ENCODE results near the gene HPCA.

Gene HPCA

DNA sequence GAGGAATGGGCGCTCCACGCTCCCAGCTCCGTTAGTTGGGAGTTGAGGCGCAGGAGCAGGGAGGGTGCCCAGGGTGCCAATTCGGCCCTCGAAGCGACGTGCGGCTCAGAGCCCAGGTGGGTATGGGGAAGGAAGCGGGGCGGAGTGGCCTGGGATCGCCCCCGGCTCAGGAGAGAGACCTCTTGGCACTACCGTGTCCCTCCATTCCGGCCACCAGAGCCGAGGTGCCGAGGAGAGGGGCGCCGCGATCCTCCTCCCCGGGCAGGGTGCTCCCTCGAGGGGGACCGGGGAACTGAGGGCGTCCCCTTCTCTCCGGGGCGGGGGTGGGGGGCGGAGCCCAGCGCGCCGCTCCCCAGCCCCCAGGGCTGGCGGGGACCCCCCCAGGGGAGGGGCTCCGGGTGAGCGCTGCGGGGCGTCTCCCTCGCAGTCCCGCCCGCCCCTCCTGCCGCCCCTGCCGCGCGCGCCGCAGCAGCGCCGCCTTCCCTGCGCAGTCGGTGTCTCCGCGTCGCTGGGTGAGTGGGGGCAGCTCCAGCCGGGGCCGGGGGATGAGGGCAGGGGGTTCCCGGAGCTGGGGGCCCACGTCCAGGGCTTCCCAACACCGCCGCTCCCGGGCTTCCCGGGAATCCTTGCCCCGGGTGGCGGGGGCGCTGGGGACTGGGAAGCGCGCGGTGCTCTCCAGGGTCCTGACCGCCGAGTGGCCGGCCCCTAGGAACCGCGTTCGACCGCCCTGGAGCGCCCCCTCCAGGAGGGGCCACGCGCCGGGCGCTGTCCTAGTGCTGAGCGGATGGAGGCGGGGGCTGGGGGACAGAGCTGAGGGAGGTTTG lies at the start of gene HPCA:
Gene HPCA, plus strand, starts transcription at position 488 of the 824 bp plus-strand sequence. CDS start 2,408 bp downstream, outside the sequence.
- peak; percentile 24 for DNase-seq (ENCODE audit: low read depth)

DNA sequence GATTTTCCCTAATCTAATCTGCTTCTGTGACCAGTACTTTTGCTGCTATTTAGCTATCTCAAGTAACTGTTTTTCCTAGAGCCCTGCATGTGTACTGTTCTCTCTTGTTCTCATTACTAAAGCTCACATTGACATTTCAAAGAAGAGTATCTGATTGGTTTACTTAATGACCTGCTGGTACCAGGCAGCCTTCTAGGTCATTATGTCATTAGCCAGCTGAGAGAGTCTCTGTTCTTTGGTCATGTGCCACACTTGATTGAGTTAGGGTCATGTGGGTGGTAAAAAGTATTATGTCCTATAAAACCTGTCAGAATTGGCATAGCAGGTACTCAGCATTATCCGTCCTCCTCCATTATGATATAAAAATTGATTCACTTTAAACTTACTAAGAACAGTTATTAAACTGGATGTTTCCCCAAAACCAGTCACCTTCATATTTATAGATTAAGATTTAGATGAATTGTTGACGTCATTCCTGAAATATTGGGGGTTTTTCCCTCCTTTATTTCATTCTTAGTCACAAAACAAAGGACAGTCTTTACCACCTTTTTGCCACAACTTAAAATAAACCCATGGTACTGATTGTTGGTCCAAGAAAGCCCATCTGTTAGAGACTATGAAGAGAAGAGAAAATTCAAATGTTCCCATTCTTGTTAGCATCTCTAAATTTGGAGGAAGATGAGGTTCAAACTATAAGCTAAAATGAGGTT lies 37.8 kb upstream of the HPCA start:
- DNase-seq (ENCODE audit: low read depth) = no peak

DNA sequence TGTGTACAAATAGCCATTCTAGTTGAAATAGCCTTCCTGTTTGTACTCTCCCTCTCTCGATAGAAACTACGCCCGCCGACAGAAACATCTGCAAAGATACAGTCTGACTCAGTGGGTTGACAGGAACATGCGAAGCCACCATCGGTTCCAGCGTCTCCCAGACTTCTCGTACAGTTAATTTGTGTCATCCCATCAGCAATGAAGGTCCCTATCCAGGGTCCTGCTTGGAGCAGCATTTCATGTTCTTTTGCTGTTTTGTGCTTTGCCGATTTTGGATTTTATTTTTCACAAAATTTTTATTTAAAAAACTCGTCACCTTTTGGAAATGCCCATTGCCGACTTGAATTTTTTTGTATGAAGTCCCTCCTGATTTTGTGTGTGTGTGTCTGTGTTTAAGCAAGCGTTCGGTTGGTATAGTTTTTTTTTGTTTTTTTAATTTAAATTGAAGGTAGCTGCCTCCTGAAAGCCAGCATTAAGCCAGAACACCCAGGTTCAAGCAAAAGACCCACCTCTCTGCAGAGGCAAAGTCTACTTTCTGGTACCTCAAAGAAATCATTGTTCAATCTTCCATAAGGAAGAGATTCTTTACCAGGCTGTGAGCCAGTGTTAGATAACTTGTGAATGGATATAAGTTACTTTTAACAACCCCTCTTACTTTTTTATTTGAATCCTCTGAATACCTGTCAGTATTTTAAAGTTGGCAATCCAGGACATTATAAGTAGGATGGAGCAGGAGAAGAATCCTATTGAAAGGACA lies 30.3 kb upstream of the HPCA start:
- no peak for DNase-seq (ENCODE audit: low read depth)

DNA sequence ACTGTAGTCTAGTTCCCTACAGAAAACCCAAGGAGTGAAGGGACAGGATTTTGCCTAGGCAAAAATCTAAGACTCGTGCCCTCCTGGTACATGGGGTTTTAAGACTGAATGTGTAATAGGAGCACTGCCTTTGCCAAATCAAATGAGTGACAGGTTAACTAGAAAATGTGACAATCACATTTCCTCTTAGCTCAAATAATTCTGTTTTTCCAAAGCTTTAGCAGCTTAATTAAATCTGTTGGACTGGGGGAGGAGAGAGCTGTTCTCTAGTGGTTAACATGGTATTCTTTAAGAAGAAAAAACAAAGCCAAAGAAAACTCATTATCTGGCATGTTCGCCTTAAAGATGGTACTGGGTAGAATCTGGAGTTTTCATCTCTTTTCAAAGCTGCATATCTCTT lies 28.2 kb upstream of the HPCA start:
- no peak for DNase-seq (ENCODE audit: low read depth)

DNA sequence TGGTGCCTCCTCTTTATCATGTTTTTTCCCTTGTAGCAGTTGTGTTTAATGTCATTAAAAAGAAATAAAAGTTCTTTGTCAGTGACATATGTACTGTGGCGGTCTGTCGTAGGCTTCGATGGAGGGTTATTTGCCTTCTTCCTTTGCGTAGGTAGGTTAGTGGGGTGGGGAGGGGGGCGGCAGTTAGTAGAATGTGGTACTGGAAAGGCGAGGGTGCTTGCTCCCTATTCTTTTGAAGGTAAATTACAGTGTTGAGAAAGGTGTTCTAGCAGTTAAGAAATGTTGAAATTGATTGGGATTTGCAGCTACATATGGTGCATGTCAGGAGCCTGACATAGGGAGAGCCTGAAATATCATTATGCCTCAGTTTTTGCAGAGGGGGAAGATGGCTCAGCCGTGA lies 27.5 kb upstream of the HPCA start:
- DNase-seq (ENCODE audit: low read depth) = no peak

DNA sequence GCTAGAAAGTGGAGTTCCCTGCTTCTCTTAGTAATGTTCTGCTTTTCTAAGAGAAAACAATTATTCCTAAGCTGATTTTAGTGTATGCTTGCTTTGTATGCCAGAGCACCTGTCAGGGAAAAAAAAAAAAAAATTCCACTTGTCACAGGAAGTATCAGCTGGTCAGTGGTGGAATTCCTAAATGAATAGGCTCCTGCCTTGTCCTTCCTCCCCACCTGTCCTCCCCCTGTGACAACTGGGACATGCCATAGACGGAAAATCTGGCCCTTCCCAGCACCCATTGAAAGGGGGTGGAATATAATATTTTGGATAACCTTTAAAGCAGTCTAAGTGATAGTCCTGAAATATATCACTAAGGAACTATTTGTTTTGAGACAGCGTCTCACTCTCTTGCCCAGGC lies 26.4 kb upstream of the HPCA start:
- DNase-seq (ENCODE audit: low read depth) = no peak

DNA sequence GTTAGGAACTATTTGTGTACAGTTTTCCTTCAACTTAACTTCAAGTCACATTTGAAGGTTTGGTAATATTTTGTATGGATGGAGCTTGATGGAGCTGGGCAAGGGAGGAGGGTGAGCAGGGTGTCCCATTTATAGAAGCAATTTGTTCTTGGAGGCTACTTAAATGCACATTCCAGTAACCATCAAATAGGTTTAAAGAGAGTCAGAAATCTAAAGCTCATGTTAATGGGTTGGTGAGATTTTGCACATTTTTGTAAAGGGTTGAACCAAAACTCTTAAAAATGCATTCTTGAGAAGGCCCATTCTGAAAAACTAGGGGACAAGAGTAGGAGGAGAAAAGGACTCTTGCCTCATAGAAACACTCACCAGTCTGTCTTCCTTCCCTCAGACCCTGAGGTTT lies 25.7 kb upstream of the HPCA start:
- DNase-seq (ENCODE audit: low read depth) = no peak

DNA sequence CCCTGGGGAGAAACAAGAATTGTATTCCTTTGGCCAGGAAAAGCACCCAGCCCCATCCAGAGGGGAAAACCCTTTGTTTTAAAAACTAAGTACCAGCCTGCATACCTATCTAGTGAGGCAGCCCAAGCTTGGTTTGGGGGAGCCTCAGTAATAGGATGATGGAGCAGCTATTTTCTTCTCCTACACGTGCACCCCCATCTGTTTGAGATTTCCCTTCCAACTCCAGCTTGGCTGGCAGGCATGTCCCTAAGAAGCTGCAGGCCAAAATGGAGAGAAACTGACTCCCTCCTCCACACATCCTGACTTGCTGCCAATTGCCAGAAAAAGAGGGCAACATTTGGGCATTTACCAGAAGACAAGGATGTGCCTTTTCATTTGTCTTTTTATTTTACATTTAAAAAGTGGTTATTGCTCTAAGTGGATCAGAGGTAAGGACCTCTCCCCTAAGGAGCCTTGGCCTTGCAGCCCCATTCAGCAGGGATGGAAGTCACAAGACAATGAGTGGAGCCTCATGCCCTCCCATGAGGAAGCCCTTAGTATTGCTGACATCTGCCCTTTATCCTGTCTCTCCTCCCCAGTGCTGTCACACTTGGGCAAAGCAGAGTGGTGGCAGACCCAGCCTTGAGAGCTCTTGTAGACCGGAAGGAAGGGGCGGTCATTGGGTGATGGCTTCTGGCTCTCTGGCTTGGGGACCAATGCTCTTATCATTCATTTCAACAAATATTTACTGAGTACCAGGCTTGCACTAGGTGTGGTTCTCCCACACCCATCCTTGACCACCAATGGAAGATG lies 24.2 kb upstream of the HPCA start:
- DNase-seq (ENCODE audit: low read depth) = peak; percentile 19

DNA sequence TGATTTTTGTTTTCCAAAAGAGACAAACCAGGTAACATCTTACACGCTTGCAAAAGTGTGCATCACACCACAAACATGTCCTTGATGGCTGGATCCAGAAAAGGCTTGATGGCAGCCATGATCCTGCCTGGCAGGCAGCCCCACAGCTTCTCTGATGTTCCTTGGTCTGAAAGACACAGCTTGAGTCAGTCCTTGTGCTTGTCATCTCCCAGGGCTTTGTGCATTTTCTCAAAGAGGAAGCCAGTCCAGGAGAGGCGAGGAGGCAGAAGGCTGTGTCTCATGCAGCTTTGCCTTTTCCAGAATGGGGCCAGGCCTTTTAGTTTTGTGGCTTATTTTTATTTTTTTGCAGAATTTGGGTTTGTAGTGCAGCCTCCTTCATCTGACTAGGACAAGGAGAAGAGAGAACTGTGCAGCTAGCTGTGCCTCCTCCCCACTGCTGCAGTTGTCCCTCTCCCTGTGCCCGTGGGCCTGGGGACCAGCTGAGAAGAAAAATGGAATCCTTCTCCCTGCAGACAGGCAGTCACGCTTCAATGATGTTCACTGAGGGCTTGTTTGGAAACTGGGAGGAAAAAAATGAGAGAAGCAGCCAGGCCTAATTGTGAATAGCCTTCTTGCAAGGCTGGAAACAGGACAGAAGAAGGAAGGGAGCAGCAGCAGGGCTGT lies 22.9 kb upstream of the HPCA start:
- no peak for DNase-seq (ENCODE audit: low read depth)

DNA sequence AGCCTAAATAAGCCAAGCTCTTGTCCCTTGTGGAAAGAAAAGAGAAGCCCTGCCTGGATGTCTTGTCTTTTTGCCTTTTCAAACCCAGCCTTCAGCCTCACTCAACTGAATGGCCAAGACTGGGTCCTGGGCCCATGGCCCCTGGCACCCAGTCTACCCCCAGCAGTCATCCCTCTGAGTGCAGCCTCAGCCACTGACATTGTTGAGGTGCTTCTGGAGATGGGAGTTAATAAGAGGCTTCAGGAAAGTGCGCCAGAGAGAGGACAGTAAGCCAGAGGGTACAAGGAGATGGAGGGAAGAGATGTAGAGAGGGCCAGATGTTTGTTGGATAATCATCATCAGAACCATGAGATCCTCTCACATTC lies 22.4 kb upstream of the HPCA start:
- no peak for DNase-seq (ENCODE audit: low read depth)

DNA sequence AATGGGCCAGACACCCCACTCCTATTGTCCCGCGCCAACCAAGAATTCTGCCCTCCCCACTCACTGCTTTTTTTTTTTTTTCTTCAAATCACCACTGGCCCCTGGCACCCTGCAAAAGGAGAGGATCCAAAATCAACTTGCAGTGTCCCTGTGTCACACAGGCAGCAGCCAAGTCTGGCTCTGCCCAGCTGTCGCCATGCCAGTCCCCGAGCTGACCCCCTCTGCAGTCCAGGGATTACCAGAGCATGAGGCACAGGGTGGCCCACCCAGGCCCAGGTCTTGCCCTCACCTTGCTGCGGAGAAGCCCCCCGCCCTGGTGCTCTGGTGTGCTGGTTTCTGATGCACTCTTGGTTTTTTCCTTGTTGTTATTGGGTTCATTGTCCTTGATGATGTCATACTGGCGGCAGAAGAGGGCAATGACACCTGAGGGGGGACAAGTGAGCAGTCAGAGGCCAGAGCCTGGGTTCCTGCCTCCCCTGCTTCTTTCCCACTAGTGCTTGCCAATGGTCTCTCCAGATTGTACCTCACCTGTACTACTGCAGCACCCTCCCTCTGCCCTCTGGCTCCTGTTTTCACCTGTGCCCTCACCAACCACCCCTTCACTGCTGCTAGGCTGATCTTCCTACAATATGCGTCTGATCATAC lies 21.8 kb upstream of the HPCA start:
- DNase-seq (ENCODE audit: low read depth) = no peak

DNA sequence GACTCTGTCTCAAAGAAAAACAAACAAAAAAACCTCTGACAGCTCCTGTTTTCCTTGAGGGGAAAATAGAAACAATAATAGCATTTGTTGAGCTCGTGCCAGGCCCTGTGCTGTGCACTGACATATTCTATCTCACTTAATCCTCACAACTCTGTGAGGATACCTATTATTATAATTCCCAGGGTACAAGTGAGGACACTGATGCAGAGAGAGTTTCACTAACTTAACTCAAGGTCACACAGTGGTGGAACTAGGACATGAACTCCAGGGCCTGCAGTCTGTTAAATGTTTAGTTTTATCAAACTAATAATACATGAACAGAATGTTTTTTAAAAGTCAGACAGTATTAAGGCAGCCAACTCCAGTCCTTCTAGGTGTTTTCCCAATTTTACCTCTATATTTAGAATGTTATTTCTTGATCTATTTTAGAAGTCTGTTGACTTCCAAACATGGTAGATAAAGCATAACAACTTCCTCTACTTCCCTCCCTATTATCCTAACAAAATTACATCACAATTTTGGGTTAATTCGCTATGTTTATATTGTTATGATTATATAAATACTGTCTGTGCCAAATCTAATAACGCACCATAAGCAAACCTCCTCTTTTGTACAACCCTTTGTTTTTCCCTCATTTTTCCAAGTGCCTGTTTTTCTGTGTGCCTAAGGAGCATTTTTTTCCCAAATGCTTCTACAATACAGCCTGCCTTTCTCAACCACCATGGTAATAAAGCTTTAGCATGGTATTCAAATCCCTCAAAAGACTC lies 20.5 kb upstream of the HPCA start:
- DNase-seq (ENCODE audit: low read depth) = no peak

DNA sequence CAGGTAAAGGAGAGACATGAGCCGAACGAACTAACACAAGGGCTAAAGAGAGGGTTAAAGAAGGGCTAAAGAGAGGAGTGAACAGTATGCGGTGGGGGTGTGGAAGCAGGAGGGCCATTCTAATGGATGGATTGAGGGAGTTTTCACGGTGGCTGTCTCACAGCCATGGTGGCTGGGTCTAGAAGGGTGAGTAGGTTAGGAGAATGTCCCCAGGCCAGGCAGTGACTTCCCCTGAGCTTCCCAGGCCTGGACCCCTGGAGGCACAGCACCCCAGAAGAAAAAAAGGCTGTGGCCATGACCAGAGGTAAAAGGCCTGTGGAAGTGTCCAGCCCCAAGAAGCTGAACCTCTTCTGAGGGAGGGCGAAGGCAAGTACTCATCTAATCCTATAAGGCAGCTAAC lies 19.1 kb upstream of the HPCA start:
- no peak for DNase-seq (ENCODE audit: low read depth)

DNA sequence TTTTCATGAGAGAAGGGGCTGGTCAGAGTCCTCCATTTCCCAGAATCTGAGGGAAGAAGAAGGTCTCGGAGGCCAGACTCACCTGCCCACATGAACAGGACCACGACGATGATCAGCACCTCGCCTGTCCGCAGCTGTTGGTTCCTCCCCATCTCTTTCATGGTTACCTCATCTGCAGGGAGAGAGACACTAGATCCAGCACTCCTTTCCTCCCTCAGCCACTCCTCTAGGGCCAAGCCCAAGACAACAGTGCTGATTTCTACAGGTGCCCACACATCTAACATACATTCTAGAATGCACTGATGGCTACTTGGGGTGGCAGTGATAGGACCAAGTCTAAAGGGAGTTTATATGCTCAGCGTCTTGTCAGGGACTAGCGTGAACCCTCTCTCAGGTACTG lies 18.6 kb upstream of the HPCA start:
- no peak for DNase-seq (ENCODE audit: low read depth)

DNA sequence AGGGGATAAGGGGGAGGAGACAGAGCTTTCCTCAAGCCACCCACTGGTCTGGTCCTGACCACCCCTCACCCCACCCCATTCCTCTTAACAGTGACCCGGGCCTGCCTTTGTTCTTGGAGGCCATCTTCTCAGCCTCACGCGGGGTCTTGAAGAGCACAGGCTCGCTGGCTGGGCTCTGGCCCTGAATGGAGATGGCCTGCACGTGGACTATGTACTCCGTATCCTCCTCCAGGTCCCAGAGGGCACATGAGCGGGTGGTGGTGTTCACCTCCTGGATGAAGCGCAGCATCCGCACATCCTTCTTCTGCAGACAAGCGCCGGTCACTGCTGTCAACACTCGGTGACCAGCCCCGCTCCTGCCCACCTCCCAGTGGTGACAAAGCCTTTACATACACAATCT lies 18.2 kb upstream of the HPCA start:
- DNase-seq (ENCODE audit: low read depth) = no peak

DNA sequence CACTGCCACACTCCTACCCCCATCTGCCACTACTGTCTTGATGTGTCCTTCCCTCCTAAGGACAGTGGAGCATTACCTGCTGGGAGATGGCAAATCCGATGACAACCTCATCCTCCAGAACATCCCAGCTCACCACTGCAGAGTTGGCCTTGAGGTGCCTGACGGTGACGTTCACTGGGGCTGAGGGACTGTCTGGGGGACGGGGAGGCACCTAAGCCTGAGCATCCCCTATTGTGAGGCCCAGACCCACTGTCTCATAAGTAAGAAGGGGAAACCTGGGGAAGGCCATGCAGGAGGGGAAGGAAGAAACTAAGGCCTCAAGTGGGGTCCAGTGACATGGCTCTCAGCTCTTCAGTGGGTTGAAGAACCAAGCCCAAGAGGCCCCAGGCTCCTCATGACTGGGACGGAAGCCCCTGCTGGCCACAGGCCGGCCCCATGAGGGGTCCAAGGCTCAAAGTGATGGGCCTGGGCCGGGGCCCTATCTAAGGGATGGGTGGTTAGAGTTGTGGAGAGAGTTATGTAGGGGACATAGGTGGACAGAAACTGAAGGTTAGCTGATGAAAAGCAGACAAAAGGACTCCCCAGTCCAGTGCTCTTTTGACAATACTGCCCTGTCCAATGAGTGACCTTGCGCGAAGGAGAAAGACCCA lies 17.4 kb upstream of the HPCA start:
- DNase-seq (ENCODE audit: low read depth) = no peak

DNA sequence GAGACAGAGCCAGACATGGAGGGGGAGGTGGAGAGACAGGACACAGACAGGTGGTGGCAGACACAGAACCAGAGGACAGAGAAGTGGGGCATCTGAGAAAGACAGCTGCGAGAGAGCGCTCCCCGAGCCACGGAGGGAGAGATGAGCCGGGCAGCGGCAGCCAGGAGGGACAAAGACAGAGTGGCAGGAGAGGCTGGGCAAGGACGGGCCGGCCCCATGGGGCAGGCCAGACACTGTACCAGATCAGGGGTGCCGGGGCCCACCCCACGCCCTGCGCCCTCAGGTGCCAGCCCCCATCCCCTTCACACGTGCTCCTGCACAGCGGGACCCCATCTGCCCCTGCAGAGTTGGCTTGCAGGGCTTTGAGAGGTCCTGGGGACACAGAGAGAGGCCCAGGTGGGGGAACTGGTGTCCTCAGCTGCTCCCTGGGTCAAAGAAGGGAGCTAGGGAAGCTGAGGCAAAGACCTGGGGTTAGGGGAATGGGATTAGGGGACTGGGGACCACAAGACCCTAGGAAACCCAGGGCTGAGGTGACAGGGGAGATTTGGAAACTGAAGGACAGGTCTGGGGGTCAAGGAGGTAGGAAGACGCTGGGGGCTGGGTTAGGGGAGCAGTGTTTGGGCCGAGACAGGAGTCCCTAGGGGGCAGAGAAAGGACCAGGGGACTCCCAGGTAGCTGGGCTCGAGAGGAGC lies 16.2 kb upstream of the HPCA start:
- no peak for DNase-seq (ENCODE audit: low read depth)

DNA sequence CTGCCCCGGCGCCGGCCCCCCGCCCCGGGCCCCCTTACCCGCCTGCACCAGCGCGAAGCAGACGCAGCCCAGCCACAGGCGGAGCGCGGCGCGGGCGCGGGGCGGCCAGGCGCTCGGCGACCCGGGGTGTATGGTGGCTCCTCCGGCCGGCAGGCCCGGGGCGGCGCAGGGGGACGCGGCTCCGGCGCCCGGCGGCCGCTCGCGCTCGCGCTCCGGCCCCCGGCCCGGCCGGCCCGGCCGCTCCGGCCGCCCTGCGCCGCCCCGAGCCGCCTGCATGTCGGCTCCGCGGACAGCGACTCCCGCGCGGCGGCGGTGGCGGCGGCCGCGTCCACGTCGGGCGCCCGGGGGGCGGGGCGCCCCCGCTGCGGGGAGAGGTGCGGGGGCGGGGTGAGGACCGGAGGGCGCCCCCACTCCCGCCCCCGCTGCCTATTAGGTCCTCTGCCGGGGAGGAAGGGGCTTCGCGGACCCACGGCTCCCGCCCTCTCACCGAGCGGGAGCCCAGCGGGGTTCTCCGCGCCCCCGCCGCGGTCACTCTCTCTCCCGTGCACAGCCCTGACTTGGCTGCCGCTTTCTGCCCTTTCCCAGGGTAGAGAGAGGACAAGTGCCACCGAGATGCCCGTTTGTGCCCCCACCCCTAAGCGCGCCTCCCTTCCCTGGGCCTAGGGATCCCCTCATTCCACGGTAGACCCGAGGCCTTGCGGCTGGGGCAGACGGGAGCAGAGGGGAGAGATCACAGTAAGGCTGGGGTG lies 15.5 kb upstream of the HPCA start, which contains the start of gene FNDC5:
Gene FNDC5, minus strand, starts transcription at position 298 of the 749 bp plus-strand sequence.
- DNase-seq (ENCODE audit: low read depth) = no peak

Data from fibroblast of gingiva (primary cell).